GM23248 (cell line): ENCODE results near the gene MRPL17. TPM values are rescaled to one million over a fixed set of nuclear protein-coding genes. Genes with fewer than 3 reads are reported as not detected.
"Not testable (repeated sequence)": the region's sequence is repeated elsewhere in the genome, so short reads cannot be mapped to it uniquely, and the experiment has no call there.

Experiments used
- DNase-seq: peaks from one replicate; pipeline ENCODE4 v3.0.0-alpha.2; 2015
- H2AFZ ChIP-seq: fragments of 200-600 bp; sonication (generic); 2 replicates; pipeline ENCODE4 v1.6.1; 2016; ENCODE audit warnings: antibody characterized with exemption
- H3F3A ChIP-seq: fragments of 200-600 bp; sonication (generic); 2 replicates; pipeline ENCODE4 v1.6.1; 2016; ENCODE audit warnings: mild to moderate bottlenecking, antibody characterized with exemption, mixed run types; ENCODE audit not compliant: insufficient read depth
- H3K27ac ChIP-seq: fragments of 200-600 bp; sonication (generic); 2 replicates; pipeline ENCODE4 v1.5.1; 2016; ENCODE audit warnings: mild to moderate bottlenecking
- H3K27me3 ChIP-seq: fragments of 200-600 bp; sonication (generic); replicated peaks from 2 replicates; pipeline ENCODE4 v1.6.1; 2016; ENCODE audit warnings: mild to moderate bottlenecking; ENCODE audit not compliant: insufficient read depth
- H3K36me3 ChIP-seq: fragments of 200-600 bp; sonication (generic); 2 replicates; pipeline ENCODE4 v1.6.1; 2016; ENCODE audit warnings: low read depth, mild to moderate bottlenecking
- H3K4me1 ChIP-seq: fragments of 200-600 bp; sonication (generic); 2 replicates; pipeline ENCODE4 v1.6.1; 2016; ENCODE audit warnings: mild to moderate bottlenecking; ENCODE audit not compliant: insufficient read depth
- H3K4me2 ChIP-seq: fragments of 200-600 bp; sonication (generic); one replicate; pipeline ENCODE4 v1.6.1; 2016; ENCODE audit warnings: mild to moderate bottlenecking; ENCODE audit not compliant: unreplicated experiment
- H3K4me3 ChIP-seq: fragments of 200-600 bp; sonication (generic); 2 replicates; pipeline ENCODE4 v1.5.1; 2016; ENCODE audit warnings: mild to moderate bottlenecking
- H3K79me2 ChIP-seq: fragments of 200-600 bp; sonication (generic); 2 replicates; pipeline ENCODE4 v1.6.1; 2016; ENCODE audit warnings: mild to moderate bottlenecking; ENCODE audit not compliant: insufficient read depth
- H3K9ac ChIP-seq: fragments of 200-600 bp; sonication (generic); 2 replicates; pipeline ENCODE4 v1.6.1; 2016; ENCODE audit warnings: mild to moderate bottlenecking
- H3K9me2 ChIP-seq: fragments of 200-600 bp; sonication (generic); 2 replicates; pipeline ENCODE4 v1.6.1; 2016; ENCODE audit warnings: mixed run types, mild to moderate bottlenecking, moderate library complexity; ENCODE audit not compliant: insufficient read depth
- H3K9me3 ChIP-seq: fragments of 200-600 bp; sonication (generic); one replicate; pipeline ENCODE4 v1.6.1; 2017; ENCODE audit warnings: low read depth
- H4K20me1 ChIP-seq: fragments of 200-600 bp; sonication (generic); 2 replicates; pipeline ENCODE4 v1.6.0; 2016; ENCODE audit not compliant: insufficient read depth
- EZH2 ChIP-seq: fragments of 200-600 bp; sonication (generic); IDR thresholded peaks from 2 replicates; pipeline ENCODE4 v1.6.1; 2018; ENCODE audit warnings: antibody characterized with exemption, mild to moderate bottlenecking; ENCODE audit not compliant: insufficient read depth, poor library complexity, severe bottlenecking
- EZH2phosphoT487 ChIP-seq: fragments of 200-600 bp; sonication (generic); IDR thresholded peaks from 2 replicates; pipeline ENCODE4 v1.6.1; 2018; ENCODE audit warnings: antibody characterized with exemption, moderate library complexity, mild to moderate bottlenecking, low read depth; ENCODE audit not compliant: insufficient read depth
- WGBS, 2 experiments: methylation state at CpG; one replicate each; pipeline ENCODE4 v1.1.6; 2015 to 2017; ENCODE audit warnings: low lambda C conversion rate in 2 of 2, low coverage in 1 of 2; ENCODE audit errors: missing lambda C conversion rate in 2 of 2; 5-methylcytosine and 5-hydroxymethylcytosine counted together
- in situ Hi-C: fragments of 300-500 bp; cut with MboI; formaldehyde crosslinking; loops from 2 replicates; pipeline ENCODE4 v1.15.0; 2020
- polyA plus RNA-seq: library from polyadenylated mRNA; unstranded; fragments of >200 nt; fragmentation: Nextera tagmentation; extraction: Ambion mirVana; gene quantifications from 2 replicates; pipeline ENCODE4 v1.2.1, GENCODE V29; 2016
- total RNA-seq: library from RNA; depleted of rRNA; stranded (reverse); fragments of >200 nt; shearing (Covaris generic); gene quantifications from 2 replicates; pipeline ENCODE4 v1.2.3, GENCODE V29; 2014

Gene MRPL17
- total and polyA plus RNA-seq, 2 experiments from 2014 or later = 53.5 to 107 TPM

DNA sequence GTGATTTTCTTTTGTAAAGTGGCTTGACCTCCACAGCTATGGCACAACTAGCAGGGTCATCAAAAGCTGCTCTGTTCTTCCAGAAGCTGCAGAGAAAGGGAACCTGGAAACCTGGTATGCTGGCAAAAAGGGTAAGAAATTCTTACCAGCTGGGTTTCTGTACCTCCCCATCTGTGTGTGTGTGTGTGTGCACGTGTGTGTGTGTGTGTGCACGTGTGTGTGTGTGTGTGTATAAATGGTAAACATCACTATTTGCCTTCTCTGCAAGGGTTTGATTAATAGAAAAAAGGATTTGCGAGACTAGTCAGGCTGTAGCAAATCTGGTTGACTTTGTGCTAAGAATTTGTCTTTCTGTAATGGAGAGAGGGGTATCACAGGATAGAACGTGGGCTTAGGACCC, 4.7 kb upstream of the MRPL17 start:
- WGBS, 2 experiments = 49 to 64% methylated on average over 4 of the region's 4 CpGs
- Histone ChIP-seq H3F3A (0 out of 2 replicates have a peak, but pooled peaks cover 5% of the 10 kb centered on the region), H3K79me2 (peaks cover 2% of the 10 kb centered on the region; the same call in 1 of the 2 replicates)

DNA sequence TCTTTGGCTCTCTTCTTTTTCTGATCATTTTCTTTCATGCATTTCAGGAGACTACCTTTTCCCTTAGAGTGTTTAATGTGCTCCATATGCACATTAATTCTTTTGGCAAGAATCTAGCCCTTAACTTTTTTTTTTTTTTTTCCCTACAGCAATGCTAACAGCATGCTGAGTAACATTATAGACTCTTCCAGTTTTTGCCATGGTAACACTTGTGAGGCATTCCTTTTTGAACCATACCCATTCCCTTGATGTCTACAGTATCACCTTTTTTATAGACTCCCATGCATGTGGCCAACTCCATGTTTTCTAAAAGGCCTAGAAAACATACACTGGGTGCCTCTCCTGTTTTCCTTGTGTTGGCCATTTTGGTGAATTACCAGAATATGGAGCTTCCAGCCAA, 2.9 kb upstream of the MRPL17 start:
- Histone ChIP-seq H4K20me1 (no peaks in the 10 kb centered on the region), H3K9ac (no peak overlapping the region), H3K4me1 (peaks cover 15% of the 10 kb centered on the region), H3K4me2 (no peak overlapping the region), H3K79me2 (peaks cover 21% of the 10 kb centered on the region), H3K9me2 (no peaks in the 10 kb centered on the region), H3K4me3 (no peak overlapping the region), H3K36me3 (peaks cover 7% of the 10 kb centered on the region; the same call in 1 of the 2 replicates), H3K27ac (no peak overlapping the region), H3K27me3 (no peaks in the 10 kb centered on the region), H3K9me3 (no peaks in the 10 kb centered on the region), H3F3A (peaks cover under 1% of the 10 kb centered on the region), H2AFZ (no peak overlapping the region)
- no peak for TF ChIP-seq EZH2
- no peak for TF ChIP-seq EZH2phosphoT487
- no peak for DNase-seq
- in situ Hi-C loops = no loop called here

More for the DNA sequence above, 4.7 kb upstream of the MRPL17 start:
- no peaks in the 10 kb centered on the region for H4K20me1 ChIP-seq
- H3K9me3 ChIP-seq = no peaks in the 10 kb centered on the region
- H3K9me2 ChIP-seq = no peaks in the 10 kb centered on the region
- no peak overlapping the region for H3K4me2 ChIP-seq
- no peak overlapping the region for H3K9ac ChIP-seq
- in situ Hi-C loops = no loop called here
- no peak for TF ChIP-seq EZH2
- TF ChIP-seq EZH2phosphoT487 = no peak
- H3K36me3 ChIP-seq = no peaks in the 10 kb centered on the region
- no peak overlapping the region for H3K27ac ChIP-seq
- no peak for DNase-seq
- no peaks in the 10 kb centered on the region for H3K27me3 ChIP-seq
- H2AFZ ChIP-seq = no peak overlapping the region
- H3K4me1 ChIP-seq = peaks cover 9% of the 10 kb centered on the region; the same call in 1 of the 2 replicates
- no peak overlapping the region for H3K4me3 ChIP-seq

DNA sequence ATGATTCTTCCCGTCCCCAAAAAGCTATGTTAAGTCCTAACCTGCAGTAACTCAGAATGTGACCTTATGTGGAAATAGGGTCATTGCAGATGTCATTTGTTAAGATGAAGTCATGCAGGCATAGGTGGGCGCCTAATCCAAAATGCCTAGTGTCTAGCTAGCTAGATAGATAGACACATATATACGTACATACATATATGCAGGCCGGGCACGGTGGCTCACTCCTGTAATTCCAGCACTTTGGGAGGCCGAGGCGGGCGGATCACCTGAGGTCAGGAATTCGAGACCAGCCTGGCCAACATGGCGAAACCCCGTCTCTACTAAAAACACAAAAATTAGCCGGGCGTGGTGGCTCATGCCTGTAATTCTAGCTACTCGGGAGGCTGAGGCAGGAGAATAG, 928 bp upstream of the MRPL17 start:
- H3K9me2 ChIP-seq, H3K9me3 ChIP-seq, in situ Hi-C loops, H3K27me3 ChIP-seq, H4K20me1 ChIP-seq, DNase-seq: not testable (repeated sequence)
- H3K27ac ChIP-seq = peak overlapping the region; percentile 83
- H3K4me1 ChIP-seq = peaks cover 15% of the 10 kb centered on the region
- peaks cover 17% of the 10 kb centered on the region for H3K36me3 ChIP-seq
- H3K4me2 ChIP-seq = peak overlapping the region; percentile 87
- peaks cover 16% of the 10 kb centered on the region for H3F3A ChIP-seq
- WGBS, 2 experiments = 74 to 81% methylated on average over 14 of the region's 14 CpGs
- peak overlapping the region; percentile 92 for H2AFZ ChIP-seq
- peak overlapping the region; percentile 90 for H3K9ac ChIP-seq
- H3K79me2 ChIP-seq = peaks cover 32% of the 10 kb centered on the region
- peak overlapping the region; percentile 71 for H3K4me3 ChIP-seq

DNA sequence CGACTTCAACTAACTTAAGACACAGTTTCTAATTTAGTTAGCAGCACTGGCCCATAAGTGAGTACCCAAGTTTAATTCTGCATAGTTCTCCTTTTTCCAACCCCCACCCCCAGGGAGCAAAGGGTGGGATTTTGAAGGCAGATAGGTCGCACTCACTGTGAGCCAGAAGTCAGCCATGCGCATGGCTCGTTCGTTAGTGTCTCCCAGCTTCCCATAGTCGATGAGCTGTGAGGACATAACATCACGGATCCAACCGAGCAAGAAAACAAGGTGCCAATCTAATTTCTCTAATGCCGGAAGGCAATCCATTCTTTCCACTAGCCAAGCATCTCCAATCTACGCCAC, 577 bp downstream of the MRPL17 start:
- Histone ChIP-seq H3K9me3 (no peaks in the 10 kb centered on the region), H3K27ac (peak overlapping the region; percentile 54), H3K4me2 (peak overlapping the region; percentile 100), H3K9ac (peak overlapping the region; percentile 83), H4K20me1 (no peaks in the 10 kb centered on the region), H3K9me2 (no peaks in the 10 kb centered on the region), H2AFZ (peak overlapping the region; percentile 90), H3K4me1 (peaks cover 15% of the 10 kb centered on the region), H3F3A (peaks cover 26% of the 10 kb centered on the region), H3K27me3 (no peaks in the 10 kb centered on the region), H3K79me2 (peaks cover 32% of the 10 kb centered on the region), H3K36me3 (peaks cover 17% of the 10 kb centered on the region), H3K4me3 (peak overlapping the region; percentile 96)
- TF ChIP-seq EZH2 = no peak
- in situ Hi-C loops = no loop called here
- WGBS, 2 experiments = 2% methylated on average over 10 of the region's 10 CpGs
- DNase-seq = no peak

DNA sequence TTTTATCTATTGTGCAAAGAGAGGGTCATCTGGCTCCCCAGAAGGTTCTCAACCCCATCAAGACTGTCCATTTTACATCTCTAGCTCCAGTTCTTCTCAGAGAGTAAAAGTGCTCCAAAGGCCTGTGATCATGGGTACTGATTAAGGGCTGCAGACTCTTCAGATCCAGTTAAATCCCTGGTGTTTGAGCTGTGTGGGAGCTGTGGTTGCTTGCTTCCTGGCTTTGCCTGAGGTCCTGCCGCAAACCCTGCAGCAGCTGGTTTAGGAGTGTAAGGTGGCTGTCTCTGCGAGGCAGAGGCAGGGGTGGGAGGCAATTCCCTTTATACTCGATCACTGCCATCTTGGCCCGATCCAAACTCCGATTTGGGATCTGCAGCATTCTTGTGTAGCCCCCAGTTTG, 1.2 kb downstream of the MRPL17 start:
- H3K79me2 ChIP-seq = peaks cover 32% of the 10 kb centered on the region
- peak overlapping the region; percentile 90 for H2AFZ ChIP-seq
- H3K27me3 ChIP-seq = no peaks in the 10 kb centered on the region
- no peaks in the 10 kb centered on the region for H4K20me1 ChIP-seq
- peak overlapping the region; percentile 83 for H3K9ac ChIP-seq
- H3K4me1 ChIP-seq = peaks cover 15% of the 10 kb centered on the region
- 9 to 12% methylated on average over 5 of the region's 5 CpGs for WGBS, 2 experiments
- peak overlapping the region; percentile 54 for H3K27ac ChIP-seq
- peaks cover 32% of the 10 kb centered on the region for H3F3A ChIP-seq
- no peaks in the 10 kb centered on the region for H3K9me3 ChIP-seq
- DNase-seq = peak; percentile 53
- TF ChIP-seq EZH2phosphoT487 (no peak), EZH2 (no peak)
- H3K9me2 ChIP-seq = no peaks in the 10 kb centered on the region
- in situ Hi-C loops = no loop called here
- H3K36me3 ChIP-seq = peaks cover 17% of the 10 kb centered on the region
- H3K4me3 ChIP-seq = peak overlapping the region; percentile 96
- H3K4me2 ChIP-seq = peak overlapping the region; percentile 100
